Thyroid gland (tissue), 4 donors: Measurements from ENCODE around the gene NPDC1.

Experiments used
- POLR2A ChIP-seq, 2 donors: fragments of 450-650 bp; IDR thresholded peaks; one replicate each; pipeline ENCODE4 v1.6.1; 2017; ENCODE audit warnings: antibody characterized with exemption in 2 of 2, mild to moderate bottlenecking in 2 of 2, moderate library complexity in 1 of 2
- TF ChIP-seq, protein P1 (sequence below), 6 experiments: fragments of 200-600 bp in 3 of 6; fragments of 450-650 bp in 3 of 6; sonication (generic) in 3 of 6; IDR thresholded peaks; one replicate each; pipeline ENCODE4 v1.5.1; 2016 to 2019; ENCODE audit warnings: antibody characterized with exemption in 6 of 6, mild to moderate bottlenecking in 2 of 6, inconsistent platforms in 1 of 6, moderate library complexity in 1 of 6

- TF ChIP-seq, protein P1, sequence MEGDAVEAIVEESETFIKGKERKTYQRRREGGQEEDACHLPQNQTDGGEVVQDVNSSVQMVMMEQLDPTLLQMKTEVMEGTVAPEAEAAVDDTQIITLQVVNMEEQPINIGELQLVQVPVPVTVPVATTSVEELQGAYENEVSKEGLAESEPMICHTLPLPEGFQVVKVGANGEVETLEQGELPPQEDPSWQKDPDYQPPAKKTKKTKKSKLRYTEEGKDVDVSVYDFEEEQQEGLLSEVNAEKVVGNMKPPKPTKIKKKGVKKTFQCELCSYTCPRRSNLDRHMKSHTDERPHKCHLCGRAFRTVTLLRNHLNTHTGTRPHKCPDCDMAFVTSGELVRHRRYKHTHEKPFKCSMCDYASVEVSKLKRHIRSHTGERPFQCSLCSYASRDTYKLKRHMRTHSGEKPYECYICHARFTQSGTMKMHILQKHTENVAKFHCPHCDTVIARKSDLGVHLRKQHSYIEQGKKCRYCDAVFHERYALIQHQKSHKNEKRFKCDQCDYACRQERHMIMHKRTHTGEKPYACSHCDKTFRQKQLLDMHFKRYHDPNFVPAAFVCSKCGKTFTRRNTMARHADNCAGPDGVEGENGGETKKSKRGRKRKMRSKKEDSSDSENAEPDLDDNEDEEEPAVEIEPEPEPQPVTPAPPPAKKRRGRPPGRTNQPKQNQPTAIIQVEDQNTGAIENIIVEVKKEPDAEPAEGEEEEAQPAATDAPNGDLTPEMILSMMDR (IDR thresholded peaks at IDR 0.05) = no peak
- no peak for TF ChIP-seq POLR2A (IDR thresholded peaks at IDR 0.05)
Measured at GRCh38 chr9:137084526-137084925, 38.5 kb upstream of the NPDC1 start.
